Subcutaneous abdominal adipose tissue (tissue), 5 donors: ENCODE data around the gene KRT4.

ENCODE experiments used
- H3K27ac ChIP-seq: one replicate; pipeline ENCODE4 v1.7.0; 2013; ENCODE audit warnings: low read depth, mild to moderate bottlenecking, inconsistent platforms, low read length, moderate library complexity
- H3K27me3 ChIP-seq, 5 donors: one replicate each; pipeline ENCODE4 v1.7.0; 2013; ENCODE audit warnings: low read length in 5 of 5, inconsistent platforms in 1 of 5; ENCODE audit not compliant: control insufficient read depth in 5 of 5, insufficient read depth in 4 of 5
- H3K36me3 ChIP-seq, 5 donors: one replicate each; pipeline ENCODE4 v1.7.0; 2013; ENCODE audit warnings: low read length in 5 of 5; ENCODE audit not compliant: control insufficient read depth in 5 of 5, insufficient read depth in 5 of 5
- H3K4me1 ChIP-seq, 5 donors: one replicate each; pipeline ENCODE4 v1.7.0; 2013; ENCODE audit warnings: low read length in 5 of 5, mild to moderate bottlenecking in 3 of 5, moderate library complexity in 1 of 5; ENCODE audit not compliant: control insufficient read depth in 5 of 5, insufficient read depth in 5 of 5
- H3K4me3 ChIP-seq, 5 donors: one replicate each; pipeline ENCODE4 v1.7.0; 2013; ENCODE audit warnings: low read length in 5 of 5, low read depth in 1 of 5
- H3K9ac ChIP-seq, 5 donors: one replicate each; pipeline ENCODE4 v1.7.0; 2013; ENCODE audit warnings: low read length in 5 of 5, mild to moderate bottlenecking in 4 of 5, moderate library complexity in 3 of 5
- H3K9me3 ChIP-seq, 5 donors: one replicate each; pipeline ENCODE4 v1.7.0; 2013; ENCODE audit warnings: low read length in 5 of 5; ENCODE audit not compliant: control insufficient read depth in 5 of 5
- donor health status: healthy.
- donor health status: healthy.
- donor health status: healthy.
- donor health status: healthy.
- donor health status: healthy.

Gene KRT4

DNA sequence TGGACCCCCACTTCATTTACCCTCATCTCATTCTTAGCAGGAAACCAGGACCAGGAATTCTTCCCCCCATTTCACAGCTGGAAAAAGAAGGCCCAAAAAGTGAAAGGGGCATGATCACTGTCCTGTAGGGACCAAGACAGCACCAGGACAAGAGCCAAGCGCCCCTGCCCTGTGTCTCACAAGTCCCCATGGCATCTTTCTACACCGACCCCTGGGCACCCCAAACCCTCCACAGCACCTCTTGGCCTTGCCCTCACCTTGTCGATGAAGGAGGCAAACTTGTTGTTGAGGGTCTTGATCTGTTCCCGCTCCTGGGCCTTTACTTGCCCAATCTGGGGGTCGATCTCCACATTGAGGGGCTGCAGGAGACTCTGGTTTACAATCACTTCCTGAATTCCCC lies 37.5 kb downstream of the KRT4 start:
- Histone ChIP-seq H3K4me1 (no peaks in the 10 kb centered on the region), H3K27me3 (peaks cover 0 to 4% (median 4%) of the 10 kb centered on the region in 5 donors), H3K9ac (no peak overlapping the region), H3K4me3 (no peak overlapping the region), H3K27ac (no peak overlapping the region), H3K9me3 (no peaks in the 10 kb centered on the region), H3K36me3 (no peaks in the 10 kb centered on the region)

- Histone ChIP-seq H3K9ac (no peak overlapping the region), H3K27me3 (peaks cover 0 to 5% (median 0%) of the 10 kb centered on the region in 5 donors), H3K4me1 (no peaks in the 10 kb centered on the region), H3K27ac (no peak overlapping the region), H3K4me3 (no peak overlapping the region), H3K9me3 (no peaks in the 10 kb centered on the region), H3K36me3 (no peaks in the 10 kb centered on the region)
Observed at GRCh38 chr12:52774629-52775250, 39.2 kb downstream of the KRT4 start.

GRCh38 chr12:52772772-52773171 lies 41.1 kb downstream of the KRT4 start:
- Histone ChIP-seq H3K27me3 (peaks cover 0 to 8% (median 0%) of the 10 kb centered on the region in 5 donors), H3K9ac (no peak overlapping the region), H3K36me3 (no peaks in the 10 kb centered on the region), H3K9me3 (no peaks in the 10 kb centered on the region), H3K4me3 (no peak overlapping the region), H3K27ac (no peak overlapping the region), H3K4me1 (no peaks in the 10 kb centered on the region)

DNA sequence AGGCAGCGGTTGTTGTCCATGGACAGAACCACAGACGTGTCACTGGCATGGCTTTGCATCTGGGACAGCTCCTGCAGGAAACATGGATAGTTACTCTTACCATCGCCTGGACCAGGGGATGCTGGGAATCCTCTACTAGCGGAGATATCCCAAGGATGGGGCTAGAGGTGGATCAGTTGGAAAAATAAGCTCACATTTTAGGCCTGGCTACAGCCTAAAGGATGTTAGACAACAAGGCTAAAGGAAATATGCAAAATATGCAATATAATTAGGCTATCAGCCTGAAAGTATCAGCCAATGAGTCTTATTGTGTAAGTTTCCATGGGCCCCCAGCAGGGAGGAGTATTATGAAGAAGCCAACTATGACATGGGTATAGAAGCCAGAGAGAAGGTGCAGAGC lies 41.7 kb downstream of the KRT4 start:
- no peak overlapping the region for H3K9ac ChIP-seq
- H3K4me3 ChIP-seq: no peak overlapping the region
- no peaks in the 10 kb centered on the region for H3K9me3 ChIP-seq
- H3K27ac ChIP-seq: no peak overlapping the region
- no peaks in the 10 kb centered on the region for H3K4me1 ChIP-seq
- H3K27me3 ChIP-seq: peaks cover 0 to 8% (median 0%) of the 10 kb centered on the region in 5 donors
- no peaks in the 10 kb centered on the region for H3K36me3 ChIP-seq

- H3K27me3 ChIP-seq: peaks cover 0 to 8% (median 0%) of the 10 kb centered on the region in 5 donors
- no peaks in the 10 kb centered on the region for H3K36me3 ChIP-seq
- H3K9ac ChIP-seq: no peak overlapping the region
- no peaks in the 10 kb centered on the region for H3K4me1 ChIP-seq
- H3K4me3 ChIP-seq: no peak overlapping the region
- no peak overlapping the region for H3K27ac ChIP-seq
- no peaks in the 10 kb centered on the region for H3K9me3 ChIP-seq
Observed at GRCh38 chr12:52771505-52771904, 42.4 kb downstream of the KRT4 start.

- Histone ChIP-seq H3K9ac (no peak overlapping the region), H3K4me3 (no peak overlapping the region), H3K27ac (no peak overlapping the region), H3K4me1 (no peaks in the 10 kb centered on the region), H3K36me3 (no peaks in the 10 kb centered on the region), H3K27me3 (peaks cover 0 to 8% (median 0%) of the 10 kb centered on the region in 5 donors), H3K9me3 (no peaks in the 10 kb centered on the region)
Observed at GRCh38 chr12:52771088-52771487, 42.8 kb downstream of the KRT4 start.

- Histone ChIP-seq H3K4me3 (no peak overlapping the region), H3K9ac (no peak overlapping the region), H3K9me3 (no peaks in the 10 kb centered on the region), H3K36me3 (no peaks in the 10 kb centered on the region), H3K4me1 (no peaks in the 10 kb centered on the region), H3K27me3 (peaks cover 0 to 8% (median 0%) of the 10 kb centered on the region in 5 donors), H3K27ac (no peak overlapping the region)
Observed at GRCh38 chr12:52769946-52770345, 44.0 kb downstream of the KRT4 start.

GRCh38 chr12:52769354-52769753 lies 44.6 kb downstream of the KRT4 start:
- H3K9me3 ChIP-seq: no peaks in the 10 kb centered on the region
- H3K4me3 ChIP-seq: no peak overlapping the region
- H3K36me3 ChIP-seq: no peaks in the 10 kb centered on the region
- no peak overlapping the region for H3K9ac ChIP-seq
- H3K4me1 ChIP-seq: no peaks in the 10 kb centered on the region
- no peak overlapping the region for H3K27ac ChIP-seq
- H3K27me3 ChIP-seq: peaks cover 0 to 8% (median 0%) of the 10 kb centered on the region in 5 donors

DNA sequence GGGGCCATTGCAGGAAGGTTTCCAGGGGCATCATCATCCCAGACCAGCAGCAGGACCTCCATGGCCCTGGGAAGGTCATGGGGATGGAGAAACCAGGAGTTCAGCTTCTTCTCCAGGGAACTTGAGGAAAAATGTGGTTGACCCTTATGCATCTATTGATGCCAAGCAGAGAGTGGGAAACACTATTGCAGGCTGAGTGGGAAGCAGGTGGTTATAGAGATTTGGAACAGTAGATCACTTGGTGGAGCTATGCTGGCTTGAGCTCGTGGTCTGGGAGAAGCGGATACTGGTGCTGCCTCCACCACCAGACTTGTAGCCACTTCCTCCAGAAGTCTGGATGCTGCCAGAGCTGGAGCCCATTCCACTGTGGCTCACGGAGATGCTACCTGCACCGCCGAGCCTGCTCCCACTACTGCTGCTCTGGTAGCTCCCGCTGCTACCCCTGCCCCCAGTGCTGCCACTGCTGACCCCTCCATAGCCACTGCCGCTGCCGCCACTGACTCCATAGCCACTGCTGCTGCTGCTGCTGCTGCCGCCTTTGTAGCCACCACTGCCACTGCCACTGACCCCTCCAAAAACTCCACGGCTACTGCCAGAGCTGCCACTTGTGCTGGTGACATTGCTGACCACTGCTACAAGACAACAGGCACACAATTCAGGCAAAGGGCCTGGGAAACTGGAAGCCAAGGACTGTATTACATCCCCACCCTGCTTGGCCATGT lies 45.3 kb downstream of the KRT4 start:
- H3K9me3 ChIP-seq: no peaks in the 10 kb centered on the region
- peaks cover 0 to 8% (median 0%) of the 10 kb centered on the region in 5 donors for H3K27me3 ChIP-seq
- H3K4me3 ChIP-seq: no peak overlapping the region
- no peak overlapping the region for H3K27ac ChIP-seq
- no peaks in the 10 kb centered on the region for H3K36me3 ChIP-seq
- no peaks in the 10 kb centered on the region for H3K4me1 ChIP-seq
- H3K9ac ChIP-seq: no peak overlapping the region

GRCh38 chr12:52767427-52767826 lies 46.5 kb downstream of the KRT4 start:
- no peaks in the 10 kb centered on the region for H3K36me3 ChIP-seq
- no peak overlapping the region for H3K4me3 ChIP-seq
- H3K9me3 ChIP-seq: no peaks in the 10 kb centered on the region
- H3K9ac ChIP-seq: no peak overlapping the region
- no peaks in the 10 kb centered on the region for H3K4me1 ChIP-seq
- H3K27ac ChIP-seq: no peak overlapping the region
- H3K27me3 ChIP-seq: peaks cover 0 to 8% (median 0%) of the 10 kb centered on the region in 5 donors
